H1 (cell line): ENCODE results near the gene TUBA8. TPM values are rescaled to one million over a fixed set of nuclear protein-coding genes. Genes with fewer than 3 reads are reported as not detected.

Experiments
- CTCF ChIA-PET: fragments of 300-600 bp; sonication (Branson Sonifier 250); formaldehyde crosslinking; loops from one replicate; lab custom pipeline; 2021; ENCODE audit not compliant: partially characterized antibody; lab: Charles Lee
- POLR2A ChIA-PET: fragments of 300-600 bp; sonication (Branson Sonifier 250); formaldehyde crosslinking; loops from one replicate; lab custom pipeline; 2021; ENCODE audit warnings: inconsistent platforms; ENCODE audit not compliant: partially characterized antibody; lab: Charles Lee
- DNase-seq, 2 experiments: peaks; one replicate each; pipeline versions ENCODE4 v3.0.0 to v3.0.0-alpha.2; 2010 to 2022; ENCODE audit warnings: low spot score in 2 of 2, low read depth in 1 of 2, mixed read lengths in 1 of 2
- FAIRE-seq: peaks from 2 replicates; lab custom pipeline; 2011; peaks lifted over from hg19 to GRCh38; lab: Jason Lieb, UNC
- H2AFZ ChIP-seq: 2 replicates; pipeline ENCODE4 v1.8.1; 2012; ENCODE audit warnings: low read length, inconsistent platforms
- H2AK5ac ChIP-seq: 2 replicates; pipeline ENCODE4 v1.6.1; 2013; ENCODE audit warnings: low read depth, low read length
- H2BK120ac ChIP-seq: replicated peaks from 2 replicates; pipeline ENCODE3; 2013; ENCODE audit warnings: low read depth, low read length, inconsistent platforms
- H2BK12ac ChIP-seq: 2 replicates; pipeline ENCODE4 v1.6.1; 2013; ENCODE audit warnings: low read depth, low read length
- H2BK15ac ChIP-seq: 2 replicates; pipeline ENCODE4 v1.6.1; 2013; ENCODE audit warnings: low read length
- H2BK20ac ChIP-seq: 2 replicates; pipeline ENCODE4 v1.6.1; 2013; ENCODE audit warnings: low read length
- H2BK5ac ChIP-seq: 2 replicates; pipeline ENCODE4 v1.6.1; 2013; ENCODE audit warnings: low read depth, low read length
- H3K14ac ChIP-seq: 2 replicates; pipeline ENCODE4 v1.6.1; 2013; ENCODE audit warnings: inconsistent platforms; ENCODE audit not compliant: insufficient read length
- H3K18ac ChIP-seq: 2 replicates; pipeline ENCODE4 v1.6.1; 2013; ENCODE audit warnings: low read length; ENCODE audit errors: extremely low read depth
- H3K23ac ChIP-seq: 2 replicates; pipeline ENCODE4 v1.6.1; 2013; ENCODE audit warnings: inconsistent platforms; ENCODE audit not compliant: insufficient read length
- H3K23me2 ChIP-seq: 2 replicates; pipeline ENCODE4 v1.6.1; 2013; ENCODE audit warnings: low read depth, low read length
- H3K27ac ChIP-seq: 2 replicates; pipeline ENCODE4 v1.6.1; 2011; ENCODE audit warnings: low read depth, low read length, inconsistent platforms
- H3K27me3 ChIP-seq, 4 experiments: replicated peaks in 1 of 4; 1 replicate in 1 of 4; 2 replicates in 3 of 4; pipeline versions ENCODE4 v1.6.1 to v1.8.1; 2011 to 2013; ENCODE audit warnings: low read length in 3 of 4, mild to moderate bottlenecking in 3 of 4, inconsistent platforms in 2 of 4, mixed read lengths in 2 of 4, moderate library complexity in 1 of 4; ENCODE audit not compliant: control insufficient read depth in 3 of 4, insufficient read depth in 3 of 4; ENCODE audit errors: extremely low read depth in 1 of 4
- H3K36me3 ChIP-seq, 4 experiments: 2 replicates each; pipeline versions ENCODE4 v1.6.1 to v1.8.1; 2011 to 2013; ENCODE audit warnings: mild to moderate bottlenecking in 4 of 4, low read length in 3 of 4, moderate library complexity in 2 of 4, control low read depth in 1 of 4, inconsistent platforms in 1 of 4; ENCODE audit not compliant: insufficient read depth in 4 of 4, control insufficient read depth in 2 of 4
- H3K4ac ChIP-seq: replicated peaks from 2 replicates; pipeline ENCODE3; 2013; ENCODE audit warnings: low read length, low read depth, mixed read lengths, inconsistent platforms; ENCODE audit not compliant: insufficient read length
- H3K4me1 ChIP-seq, 4 experiments: replicated peaks in 1 of 4; 1 replicate in 1 of 4; 2 replicates in 3 of 4; pipeline versions ENCODE4 v1.6.1 to v1.8.1; 2011 to 2013; ENCODE audit warnings: low read length in 3 of 4, inconsistent platforms in 2 of 4, mixed read lengths in 1 of 4; ENCODE audit not compliant: insufficient read depth in 4 of 4, control insufficient read depth in 3 of 4
- H3K4me2 ChIP-seq, 2 experiments: 2 replicates each; pipeline versions ENCODE4 v1.6.1 to v1.8.1; 2011 to 2013; ENCODE audit warnings: low read depth in 2 of 2, low read length in 2 of 2, control low read depth in 1 of 2, inconsistent platforms in 1 of 2, mild to moderate bottlenecking in 1 of 2; ENCODE audit not compliant: insufficient read depth in 1 of 2
- H3K4me3 ChIP-seq, 4 experiments: fragments of 200-600, 300-600 bp in 1 of 4; sonication (generic), shearing (Covaris generic), sonication (Bioruptor Twin) in 1 of 4; 2 replicates each; pipeline versions ENCODE4 v1.5.1 to v1.8.1; 2011 to 2016; ENCODE audit warnings: low read length in 4 of 4, low read depth in 3 of 4, control low read depth in 2 of 4, inconsistent platforms in 2 of 4, mild to moderate bottlenecking in 2 of 4, mixed read lengths in 1 of 4, moderate library complexity in 1 of 4; ENCODE audit not compliant: insufficient read depth in 2 of 4; ENCODE audit errors: extremely low read depth in 1 of 4
- H3K56ac ChIP-seq: replicated peaks from 2 replicates; pipeline ENCODE3; 2013; ENCODE audit warnings: low read depth, mild to moderate bottlenecking, mixed read lengths, low read length, inconsistent platforms; ENCODE audit not compliant: insufficient read length
- H3K79me1 ChIP-seq: 2 replicates; pipeline ENCODE4 v1.6.1; 2013; ENCODE audit warnings: low read depth, low read length, control low read depth
- H3K79me2 ChIP-seq, 2 experiments: 2 replicates each; pipeline versions ENCODE4 v1.6.1 to v1.8.1; 2012 to 2013; ENCODE audit warnings: low read length in 2 of 2, mild to moderate bottlenecking in 2 of 2, inconsistent platforms in 1 of 2; ENCODE audit not compliant: insufficient read depth in 2 of 2, control insufficient read depth in 1 of 2
- H3K9ac ChIP-seq, 4 experiments: replicated peaks in 1 of 4; 1 replicate in 1 of 4; 2 replicates in 3 of 4; pipeline versions ENCODE4 v1.6.1 to v1.8.1; 2011 to 2013; ENCODE audit warnings: low read depth in 3 of 4, low read length in 3 of 4, control low read depth in 2 of 4, mild to moderate bottlenecking in 2 of 4, moderate library complexity in 2 of 4, inconsistent platforms in 1 of 4; ENCODE audit errors: extremely low read depth in 1 of 4
- H3K9me3 ChIP-seq, 2 experiments: 2 replicates each; pipeline versions ENCODE4 v1.6.1 to v1.8.1; 2012 to 2013; ENCODE audit warnings: mild to moderate bottlenecking in 2 of 2, moderate library complexity in 2 of 2, control low read depth in 1 of 2, inconsistent platforms in 1 of 2, low read depth in 1 of 2, low read length in 1 of 2, mixed read lengths in 1 of 2; ENCODE audit not compliant: insufficient read depth in 2 of 2
- H4K20me1 ChIP-seq, 2 experiments: replicated peaks in 1 of 2; 2 replicates each; pipeline versions ENCODE3 to v1.8.1; 2011 to 2013; ENCODE audit warnings: inconsistent platforms in 2 of 2, low read length in 2 of 2, mild to moderate bottlenecking in 1 of 2; ENCODE audit not compliant: insufficient read depth in 2 of 2, control insufficient read depth in 1 of 2
- H4K5ac ChIP-seq: 2 replicates; pipeline ENCODE4 v1.6.1; 2013; ENCODE audit warnings: low read length, low read depth, mixed read lengths, inconsistent platforms; ENCODE audit not compliant: insufficient read length
- H4K8ac ChIP-seq: 2 replicates; pipeline ENCODE4 v1.8.0; 2013; ENCODE audit warnings: mild to moderate bottlenecking, moderate library complexity, low read length, inconsistent platforms; ENCODE audit not compliant: insufficient read depth; ENCODE audit errors: extremely low read depth
- H4K91ac ChIP-seq: replicated peaks from 2 replicates; pipeline ENCODE3; 2013; ENCODE audit warnings: low read length, mixed read lengths, inconsistent platforms; ENCODE audit not compliant: insufficient read length
- BRCA1 ChIP-seq: IDR thresholded peaks from 2 replicates; pipeline ENCODE4 v1.6.1; 2012; ENCODE audit warnings: low read depth, low read length, improper control_type of control experiment
- CBX5 ChIP-seq: fragments of 300-800, 300-1000 bp; sonication (generic); IDR thresholded peaks from 2 replicates; pipeline ENCODE4 v1.7.1; 2016; ENCODE audit warnings: antibody characterized with exemption, low read length, low read depth
- CTCF ChIP-seq, 3 experiments: IDR thresholded peaks; 1 replicate in 2 of 3; 2 replicates in 1 of 3; pipeline versions ENCODE4 v1.5.1 to v1.6.1; 2011; ENCODE audit warnings: low read length in 3 of 3, mild to moderate bottlenecking in 3 of 3, inconsistent platforms in 2 of 3, low read depth in 1 of 3, moderate library complexity in 1 of 3; ENCODE audit not compliant: insufficient read depth in 1 of 3; ENCODE audit errors: control extremely low read depth in 1 of 3
- E2F6 ChIP-seq: IDR thresholded peaks from 2 replicates; pipeline ENCODE4 v1.6.1; 2012; ENCODE audit warnings: inconsistent platforms
- GTF2F1 ChIP-seq: IDR thresholded peaks from 2 replicates; pipeline ENCODE4 v1.6.1; 2012; ENCODE audit warnings: low read depth, low read length, improper control_type of control experiment, borderline replicate concordance
- MAFK ChIP-seq: IDR thresholded peaks from 2 replicates; pipeline ENCODE4 v1.6.1; 2012; ENCODE audit warnings: low read depth, mild to moderate bottlenecking, improper control_type of control experiment, low read length
- NANOG ChIP-seq: IDR thresholded peaks from 2 replicates; pipeline ENCODE4 v1.6.1; 2011; ENCODE audit warnings: low read length, low read depth, mild to moderate bottlenecking, inconsistent platforms; ENCODE audit not compliant: insufficient read depth, poor library complexity, severe bottlenecking
- RAD21 ChIP-seq, 2 experiments: IDR thresholded peaks in 1 of 2; conservative IDR thresholded peaks in 1 of 2; 2 replicates each; pipeline ENCODE4 v1.6.1; 2011; ENCODE audit warnings: low read depth in 2 of 2, low read length in 2 of 2, improper control_type of control experiment in 1 of 2, inconsistent platforms in 1 of 2, mild to moderate bottlenecking in 1 of 2, moderate library complexity in 1 of 2
- SP4 ChIP-seq: IDR thresholded peaks from 2 replicates; pipeline ENCODE4 v1.6.1; 2012; ENCODE audit warnings: low read length, inconsistent platforms
- WGBS, 2 experiments: shearing (Covaris generic) in 1 of 2; methylation state at CpG; one replicate each; pipeline versions ENCODE4 v1.1.6 to v1.1.7; 2013 to 2015; ENCODE audit warnings: low lambda C conversion rate in 2 of 2, mixed read lengths in 2 of 2, inconsistent platforms in 1 of 2, low coverage in 1 of 2, missing lambda C conversion rate in 1 of 2; ENCODE audit not compliant: insufficient replicate concordance in 2 of 2, insufficient coverage in 1 of 2, insufficient read length in 1 of 2; ENCODE audit errors: extremely low coverage in 1 of 2, missing lambda C conversion rate in 1 of 2; 5-methylcytosine and 5-hydroxymethylcytosine counted together
- polyA plus RNA-seq, 7 experiments: library from polyadenylated mRNA; depleted of rRNA in 3 of 7; stranded (reverse) in 5 of 7; unstranded in 2 of 7; fragments of >200 nt in 5 of 7; fragments of 200-250 nt in 2 of 7; gene quantifications; 1 replicate in 5 of 7; 2 replicates in 1 of 7; 4 replicates in 1 of 7; pipeline versions ENCODE4 v1.2.1 to v1.2.3, GENCODE V29; 2011 to 2013; ENCODE audit warnings: missing spikeins in 2 of 7, mixed read lengths in 2 of 7
- total RNA-seq: library from RNA; stranded (reverse); fragmentation: NEBNext Ultra II Directional; extraction: Animal tissue kit (Norgen Biotek cat#: 25700); gene quantifications from 2 replicates; pipeline ENCODE4 v1.2.1, GENCODE V29; 2021

TUBA8 gene
- total and polyA plus RNA-seq, 2 of the 8 experiments (the other 6 are each of a cell fraction or from before 2014, with no cell fraction given) = 1.0 to 4.0 TPM

GRCh38 chr22:18145676-18146388 lies 35.2 kb downstream of the TUBA8 start:
- Histone ChIP-seq H3K4me2 (no peak overlapping the region), H3K27me3 (peaks cover 0 to 4% (median 0%) of the 10 kb centered on the region in 4 experiments; a peak in 2 of 7 replicates), H3K36me3 (no peaks in the 10 kb centered on the region), H4K20me1 (no peaks in the 10 kb centered on the region), H2AFZ (no peak overlapping the region), H2AK5ac (no peak overlapping the region), H4K8ac (no peak overlapping the region), H3K79me2 (no peaks in the 10 kb centered on the region), H3K9me3 (no peaks in the 10 kb centered on the region), H3K9ac (no peak overlapping the region; a peak in 2 of 7 replicates), H3K4ac (no peak overlapping the region), H3K4me3 (no peak overlapping the region), H2BK20ac (no peak overlapping the region), H2BK5ac (no peak overlapping the region), H4K91ac (no peak overlapping the region), H3K14ac (no peak overlapping the region), H2BK15ac (no peak overlapping the region), H3K79me1 (no peaks in the 10 kb centered on the region), H3K18ac (no peak overlapping the region), H3K23me2 (peaks cover 4% of the 10 kb centered on the region; the same call in 1 of the 2 replicates), H4K5ac (no peak overlapping the region), H3K23ac (no peak overlapping the region), H3K27ac (no peak overlapping the region), H3K4me1 (no peaks in the 10 kb centered on the region), H2BK12ac (no peak overlapping the region), H3K56ac (no peak overlapping the region), H2BK120ac (no peak overlapping the region)
- WGBS, 2 experiments = 90% methylated on average over 23 of the region's 23 CpGs; no CpG with 5 or more reads in 1 of the 2 experiments
- POLR2A ChIA-PET = interaction anchor here (0.8 kb wide), 1 partner anchor 30 kb away, joined by 3 read pairs; no protein-coding TSS in a partner anchor
- no peak for DNase-seq
- no peak for FAIRE-seq
- CTCF ChIA-PET = interaction anchor here (1.0 to 1.7 kb wide), 2 partner anchors 11 to 35 kb away, joined by 3 to 7 read pairs; no protein-coding TSS in a partner anchor
- no peak for TF ChIP-seq BRCA1
- TF ChIP-seq MAFK = no peak
- TF ChIP-seq NANOG = no peak
- no peak for TF ChIP-seq CBX5
- no peak for TF ChIP-seq RAD21 (IDR thresholded peaks at IDR 0.05 in 1 of 2, conservative IDR thresholded peaks at IDR 0.05 in 1 of 2; ENCODE audit: low read depth in 2 of 2, low read length in 2 of 2)
- TF ChIP-seq GTF2F1 = no peak
- TF ChIP-seq E2F6 = no peak
- no peak for TF ChIP-seq SP4
- TF ChIP-seq CTCF (IDR thresholded peaks at IDR 0.05; ENCODE audit: control extremely low read depth in 1 of 3, insufficient read depth in 1 of 3, low read depth in 1 of 3, low read length in 3 of 3) = no peak
